ENCODE data around the gene RORC.
"Not testable (repeated sequence)": the region's sequence is repeated elsewhere in the genome, so short reads cannot be mapped to it uniquely, and the experiment has no call there.

Gene RORC

GRCh38 chr1:151855933-151856332, 24.3 kb upstream of the RORC start:
- TF ChIP-seq CTCF (IDR thresholded peaks at IDR 0.05) = no peak
- H3K4me3 ChIP-seq = no peak overlapping the region
- peak overlapping the region in 1 of 2 donors; percentile 1 for H3K27ac ChIP-seq
- no peak for DNase-seq (ENCODE audit: low spot score)

- H3K4me3 ChIP-seq; DNase-seq (ENCODE audit: low spot score): not testable (repeated sequence)
- peak overlapping the region in 1 of 2 donors; percentile 1 for H3K27ac ChIP-seq
Observed at GRCh38 chr1:151855516-151855915, 23.9 kb upstream of the RORC start.

GRCh38 chr1:151854658-151855057, 23.1 kb upstream of the RORC start:
- H3K4me3 ChIP-seq = no peak overlapping the region
- no peak overlapping the region for H3K27ac ChIP-seq
- no peak for DNase-seq (ENCODE audit: low spot score)
- no peak for TF ChIP-seq CTCF (IDR thresholded peaks at IDR 0.05)

- no peak for TF ChIP-seq CTCF (IDR thresholded peaks at IDR 0.05)
- no peak within 1 kb of the TSS for H3K27ac ChIP-seq
Observed at GRCh38 chr1:151853411-151853943, 21.9 kb upstream of the RORC start, which contains the start of gene THEM5. Gene THEM5, minus strand, starts transcription at chr1:151853712. Its CDS starts 147 bp downstream, at chr1:151853565.

GRCh38 chr1:151852733-151853132, 21.1 kb upstream of the RORC start:
- no peak for TF ChIP-seq CTCF (IDR thresholded peaks at IDR 0.05)
- DNase-seq (ENCODE audit: low spot score) = peak; percentile 59
- Histone ChIP-seq H3K4me3 (no peak overlapping the region), H3K27ac (no peak overlapping the region)

More at GRCh38 chr1:151853411-151853943, 21.9 kb upstream of the RORC start, which contains the start of gene THEM5:
- no peak within 1 kb of the TSS for H3K4me3 ChIP-seq
- peak; percentile 50 for DNase-seq (ENCODE audit: low spot score)

GRCh38 chr1:151851886-151852285, 20.3 kb upstream of the RORC start:
- H3K27ac ChIP-seq = no peak overlapping the region
- TF ChIP-seq CTCF (IDR thresholded peaks at IDR 0.05) = no peak
- H3K4me3 ChIP-seq = no peak overlapping the region
- peak; percentile 61 for DNase-seq (ENCODE audit: low spot score)

- TF ChIP-seq CTCF (IDR thresholded peaks at IDR 0.05) = no peak
- no peak for DNase-seq (ENCODE audit: low spot score)
- no peak overlapping the region for H3K4me3 ChIP-seq
- no peak overlapping the region for H3K27ac ChIP-seq
Observed at GRCh38 chr1:151849871-151850270, 18.3 kb upstream of the RORC start.

Measured in coronary artery (tissue), 2 donors.